NCI-H69 (cell line): ENCODE data around the gene SLCO1A2.
"Not testable (repeated sequence)": the region's sequence is repeated elsewhere in the genome, so short reads cannot be mapped to it uniquely, and the experiment has no call there.

Source experiments
- DNase-seq: peaks from one replicate; lab custom pipeline; 2025; lab: John Stamatoyannopoulos, UW

Gene SLCO1A2, protein sequence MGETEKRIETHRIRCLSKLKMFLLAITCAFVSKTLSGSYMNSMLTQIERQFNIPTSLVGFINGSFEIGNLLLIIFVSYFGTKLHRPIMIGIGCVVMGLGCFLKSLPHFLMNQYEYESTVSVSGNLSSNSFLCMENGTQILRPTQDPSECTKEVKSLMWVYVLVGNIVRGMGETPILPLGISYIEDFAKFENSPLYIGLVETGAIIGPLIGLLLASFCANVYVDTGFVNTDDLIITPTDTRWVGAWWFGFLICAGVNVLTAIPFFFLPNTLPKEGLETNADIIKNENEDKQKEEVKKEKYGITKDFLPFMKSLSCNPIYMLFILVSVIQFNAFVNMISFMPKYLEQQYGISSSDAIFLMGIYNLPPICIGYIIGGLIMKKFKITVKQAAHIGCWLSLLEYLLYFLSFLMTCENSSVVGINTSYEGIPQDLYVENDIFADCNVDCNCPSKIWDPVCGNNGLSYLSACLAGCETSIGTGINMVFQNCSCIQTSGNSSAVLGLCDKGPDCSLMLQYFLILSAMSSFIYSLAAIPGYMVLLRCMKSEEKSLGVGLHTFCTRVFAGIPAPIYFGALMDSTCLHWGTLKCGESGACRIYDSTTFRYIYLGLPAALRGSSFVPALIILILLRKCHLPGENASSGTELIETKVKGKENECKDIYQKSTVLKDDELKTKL

DNA sequence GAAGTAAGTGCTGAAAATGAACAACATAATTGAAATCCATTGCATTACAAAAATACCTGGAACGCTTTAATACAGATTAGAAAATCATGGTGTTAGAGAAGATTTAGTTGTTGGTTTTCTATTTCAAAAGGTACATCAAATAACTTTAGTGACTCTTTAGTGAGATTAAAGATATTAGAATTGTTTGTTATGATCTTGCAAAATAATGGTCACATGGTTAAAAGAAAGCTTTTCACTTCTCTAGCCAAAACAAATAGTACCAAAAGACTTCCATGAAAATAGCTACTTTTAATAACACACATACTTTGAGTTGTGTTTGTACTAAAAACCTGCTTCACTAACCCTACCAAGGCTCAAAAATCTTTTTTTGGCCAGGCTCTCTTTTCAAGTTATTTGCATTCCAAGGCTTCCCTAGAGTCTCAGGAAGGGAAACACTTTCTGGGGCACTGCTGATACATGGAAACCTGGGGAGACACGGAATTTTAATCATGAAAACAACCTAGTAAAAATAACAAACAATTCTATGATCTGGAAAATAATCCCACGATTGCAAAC, at the start of gene SLCO1A2:
TSS of gene SLCO1A2 (minus strand) at position 147 of the 555 bp plus-strand sequence. CDS start 270 bp downstream, outside the sequence.
- DNase-seq = no peak

DNA sequence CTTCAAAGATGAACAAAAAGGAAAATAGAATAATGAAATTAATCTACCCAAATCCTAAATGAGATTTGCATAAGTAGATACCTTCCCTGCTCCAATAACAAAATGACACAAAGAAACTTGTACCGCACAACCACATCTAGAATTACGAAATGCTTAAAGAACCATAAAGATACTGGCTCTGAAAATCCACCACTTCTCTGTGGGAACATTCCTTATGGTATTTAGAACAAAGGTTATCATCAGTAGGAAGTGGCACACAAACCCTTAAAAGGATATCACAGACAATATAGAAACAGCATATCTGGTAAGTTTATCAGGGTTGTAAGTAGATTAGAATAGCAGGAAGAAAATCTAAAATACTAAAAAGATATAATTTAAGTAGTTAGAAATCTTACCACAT, 49.5 kb upstream of the SLCO1A2 start:
- no peak for DNase-seq

GRCh38 chr12:21381320-21381719, 46.6 kb upstream of the SLCO1A2 start:
- not testable (repeated sequence) for DNase-seq

DNA sequence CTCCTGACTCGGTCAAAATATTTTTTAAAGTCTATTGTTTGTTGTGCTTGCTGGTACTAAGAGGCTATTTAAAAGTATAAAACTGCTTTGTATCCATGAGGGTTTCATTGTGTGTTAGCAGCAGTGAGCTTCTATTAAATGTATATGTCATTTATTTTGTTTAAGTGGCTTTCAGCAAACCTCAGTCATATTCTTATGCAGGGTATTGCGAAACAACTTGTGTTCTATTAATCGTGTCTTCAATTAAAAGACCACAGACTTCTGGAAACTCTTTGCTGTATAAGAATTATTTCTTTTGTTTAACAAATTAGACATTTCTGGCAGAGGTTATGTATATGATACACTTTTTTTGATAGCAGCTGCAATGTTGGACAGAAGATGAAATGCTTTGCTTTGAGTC, 44.5 kb upstream of the SLCO1A2 start:
- no peak for DNase-seq

- no peak for DNase-seq
These were observed 37.9 kb upstream of the SLCO1A2 start, which contains the start of gene IAPP for GRCh38 chr12:21372602-21373001. Gene IAPP (plus strand): TSS chr12:21372902. CDS start chr12:21373352, 450 bp downstream.

GRCh38 chr12:21370845-21371449, 36.2 kb upstream of the SLCO1A2 start:
- no peak for DNase-seq

DNA sequence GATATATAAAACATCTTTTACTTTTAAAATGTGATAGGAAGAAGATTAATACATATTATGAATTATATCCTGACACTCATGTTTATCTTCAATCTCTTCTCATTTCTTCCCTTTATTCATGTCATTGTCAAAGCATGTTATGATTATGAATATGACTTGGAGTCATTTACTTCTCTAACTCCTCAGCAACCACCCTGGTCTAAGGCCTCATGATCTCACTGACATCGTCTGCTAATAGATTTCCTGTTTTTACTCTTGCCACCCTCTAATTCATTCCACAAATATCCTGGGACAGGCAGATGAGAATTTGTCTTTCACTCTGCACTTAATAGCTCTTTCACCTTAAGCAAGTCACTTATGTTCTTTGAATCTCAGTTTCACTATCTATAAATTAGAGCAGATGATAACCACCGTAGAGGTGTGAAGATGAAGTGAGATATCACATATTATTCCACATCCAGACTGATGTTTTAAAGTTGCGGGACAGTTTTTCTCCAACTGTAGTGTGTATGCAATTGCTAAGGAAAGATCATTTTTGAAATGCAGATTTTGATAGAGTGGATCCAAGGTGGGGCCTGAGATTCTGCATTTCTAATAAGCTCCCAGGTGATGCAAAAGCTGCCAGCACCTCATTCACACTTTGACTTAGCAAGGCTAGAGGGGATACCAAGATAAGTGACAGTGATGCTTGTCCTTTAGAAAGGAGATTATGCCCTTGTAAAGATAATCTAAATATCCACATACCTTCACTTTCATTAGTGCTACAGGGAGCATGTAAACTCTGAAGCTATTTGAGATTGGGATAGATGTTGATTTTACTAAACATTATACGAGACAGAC, 34.6 kb upstream of the SLCO1A2 start:
- DNase-seq = no peak

- not testable (repeated sequence) for DNase-seq
These were observed 25.9 kb upstream of the SLCO1A2 start for GRCh38 chr12:21360632-21361031.

- no peak for DNase-seq
These were observed 19.9 kb upstream of the SLCO1A2 start for GRCh38 chr12:21354641-21355040.

DNA sequence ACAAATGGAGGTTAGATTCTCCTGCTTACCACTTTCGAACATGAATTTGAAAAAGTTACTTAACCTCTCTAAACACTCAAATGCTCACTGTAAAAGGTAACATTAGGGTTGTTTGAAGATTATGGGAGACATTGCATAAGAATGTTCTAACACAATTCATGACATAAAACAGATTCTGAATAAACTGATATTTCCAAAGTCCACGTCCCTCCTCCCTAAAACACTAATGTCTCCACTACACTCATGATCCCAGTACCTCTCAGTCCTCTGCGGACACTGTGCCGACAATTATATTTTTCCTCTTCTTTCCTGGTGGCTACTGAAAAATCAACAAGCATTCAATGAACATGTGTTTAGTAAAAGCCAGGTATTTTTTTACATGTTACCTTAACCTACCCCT, 19.2 kb upstream of the SLCO1A2 start:
- DNase-seq = no peak

GRCh38 chr12:21353487-21353886, 18.8 kb upstream of the SLCO1A2 start:
- no peak for DNase-seq

- DNase-seq = no peak
These were observed 16.3 kb upstream of the SLCO1A2 start for GRCh38 chr12:21350975-21351374.

DNA sequence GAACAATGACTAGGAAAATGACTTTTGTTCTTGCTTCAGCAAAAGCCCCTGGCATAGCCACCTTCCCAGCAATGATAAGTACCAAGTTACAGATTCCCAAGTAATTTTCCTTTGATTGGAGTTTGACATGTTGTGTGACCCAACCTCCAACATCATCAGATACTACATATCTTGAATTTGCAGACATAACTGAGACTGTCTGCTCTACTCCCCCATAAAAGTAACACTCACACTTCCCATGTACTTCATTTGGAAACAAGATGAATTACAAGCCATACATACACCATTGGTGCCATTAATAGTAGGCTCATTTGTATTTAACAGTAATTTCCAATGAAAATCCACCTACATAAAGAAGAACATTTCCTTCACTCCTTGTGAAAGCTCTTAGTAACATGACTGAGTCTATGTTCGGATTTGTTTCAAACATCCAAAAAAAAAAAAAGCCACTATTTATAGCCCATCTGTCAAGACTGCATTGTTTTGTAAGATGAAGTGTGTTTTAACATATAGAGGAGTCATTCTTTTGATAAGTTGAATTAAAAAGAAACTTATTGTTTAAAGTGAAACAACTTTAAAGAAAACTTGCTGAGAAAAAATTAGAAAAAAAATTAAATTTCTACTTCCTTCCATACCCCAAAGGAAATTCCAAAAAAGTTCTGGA, 12.0 kb upstream of the SLCO1A2 start:
- DNase-seq = no peak

DNA sequence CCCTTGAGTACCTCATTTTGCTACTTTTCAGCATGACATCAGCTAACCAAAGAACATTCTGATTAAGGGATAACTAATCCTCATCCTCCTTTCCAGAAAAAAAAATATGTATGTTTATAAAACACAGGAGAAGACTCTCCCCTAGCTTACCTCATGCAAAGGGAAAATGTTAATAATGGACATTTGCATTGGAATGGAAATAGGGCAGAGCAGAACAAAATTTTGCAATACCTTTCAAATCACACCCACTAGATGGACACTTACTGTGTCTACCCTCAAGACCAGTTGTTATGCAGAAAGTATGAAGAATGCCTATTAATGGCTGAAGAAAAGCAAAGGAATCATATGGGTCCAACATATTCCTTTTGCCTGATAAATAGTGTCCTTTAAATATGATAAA, 8.9 kb upstream of the SLCO1A2 start:
- no peak for DNase-seq

- DNase-seq = no peak
These were observed 7.1 kb upstream of the SLCO1A2 start for GRCh38 chr12:21341769-21342168.

GRCh38 chr12:21340403-21340802, 5.7 kb upstream of the SLCO1A2 start:
- DNase-seq = no peak

DNA sequence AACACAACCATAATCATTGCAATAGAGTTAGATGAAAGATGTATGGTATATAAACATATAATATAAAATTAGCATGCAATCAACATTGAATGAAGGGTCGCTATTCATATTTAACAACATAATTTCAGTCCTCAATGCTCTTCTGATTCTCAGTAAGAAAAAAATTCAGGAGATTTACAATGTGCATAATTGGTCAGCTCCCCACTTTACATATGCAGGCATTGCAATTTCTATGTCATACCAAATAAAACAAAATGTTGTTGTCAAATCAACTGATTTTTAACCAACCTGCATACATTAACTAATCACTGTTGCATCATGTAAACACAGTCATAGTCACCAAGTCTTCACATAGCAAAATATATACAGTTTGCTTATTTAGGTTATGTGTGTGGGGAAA, 5.2 kb upstream of the SLCO1A2 start:
- no peak for DNase-seq

DNA sequence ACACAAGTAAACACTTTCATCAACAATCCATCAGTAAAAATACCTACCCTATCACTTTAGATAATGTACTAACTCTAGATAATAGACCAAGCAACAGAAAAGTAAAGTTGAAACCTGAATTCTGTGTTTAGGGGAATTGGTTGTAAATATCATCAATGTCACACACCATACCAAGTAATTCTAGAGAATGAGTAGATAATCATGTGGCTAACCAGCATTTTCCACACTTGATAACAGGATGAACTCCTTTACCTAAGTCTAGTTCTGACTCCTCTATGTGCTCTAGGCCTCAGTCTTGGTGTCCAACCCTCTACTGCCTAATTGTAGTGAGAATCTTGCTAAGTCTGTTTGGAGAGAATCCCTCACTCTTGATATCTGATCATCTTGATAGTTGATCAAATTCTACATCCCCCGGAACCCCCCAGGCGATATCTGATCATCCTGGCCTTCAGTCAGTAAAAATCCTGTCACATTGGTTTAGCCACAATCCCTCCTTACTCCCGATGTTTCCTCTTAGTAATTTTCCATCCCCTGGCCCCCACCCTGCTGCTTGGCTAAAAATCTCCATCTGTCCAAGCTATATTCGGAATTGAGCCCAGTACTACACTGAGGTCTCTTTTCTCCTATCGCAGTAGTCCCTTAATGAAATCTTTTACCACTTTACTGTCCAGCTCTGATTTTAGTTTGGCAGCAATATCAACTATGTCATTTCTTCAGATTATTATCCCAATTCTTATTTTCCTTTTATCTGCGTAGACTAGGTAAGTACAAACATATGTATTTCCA, 3.4 kb upstream of the SLCO1A2 start:
- no peak for DNase-seq

- no peak for DNase-seq
These were observed 2.7 kb upstream of the SLCO1A2 start for GRCh38 chr12:21337453-21337852.

DNA sequence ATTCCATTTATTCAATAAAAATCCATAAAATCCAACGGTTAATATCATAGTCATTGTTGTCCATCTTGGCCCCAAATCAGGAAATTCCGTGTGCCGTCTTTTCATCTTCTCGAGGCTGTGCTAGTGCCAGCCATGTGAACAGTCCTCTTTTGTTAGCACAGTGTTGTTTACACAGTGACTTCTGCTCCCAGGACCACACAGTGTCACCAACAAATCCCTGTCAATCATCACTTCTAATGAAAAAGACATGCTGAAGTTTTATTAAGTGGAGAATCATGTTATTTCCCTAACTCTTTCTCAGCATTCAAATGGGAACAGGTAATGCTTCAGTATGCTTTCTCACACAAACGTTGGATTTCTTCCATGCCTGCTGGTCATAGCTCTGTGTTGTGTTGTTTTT, 1.9 kb upstream of the SLCO1A2 start:
- no peak for DNase-seq
